LNCAP (cell line): ENCODE measurements around the gene CATSPERZ.

Experiments
- TF ChIP-seq, protein P1 (sequence below): fragments of 450-650 bp; IDR thresholded peaks from 2 replicates; pipeline ENCODE4 v1.5.1; 2017; ENCODE audit warnings: mild to moderate bottlenecking

Gene CATSPERZ

GRCh38 chr11:64289002-64289564 is 11.1 kb upstream of the CATSPERZ start:
- TF ChIP-seq, protein P1, sequence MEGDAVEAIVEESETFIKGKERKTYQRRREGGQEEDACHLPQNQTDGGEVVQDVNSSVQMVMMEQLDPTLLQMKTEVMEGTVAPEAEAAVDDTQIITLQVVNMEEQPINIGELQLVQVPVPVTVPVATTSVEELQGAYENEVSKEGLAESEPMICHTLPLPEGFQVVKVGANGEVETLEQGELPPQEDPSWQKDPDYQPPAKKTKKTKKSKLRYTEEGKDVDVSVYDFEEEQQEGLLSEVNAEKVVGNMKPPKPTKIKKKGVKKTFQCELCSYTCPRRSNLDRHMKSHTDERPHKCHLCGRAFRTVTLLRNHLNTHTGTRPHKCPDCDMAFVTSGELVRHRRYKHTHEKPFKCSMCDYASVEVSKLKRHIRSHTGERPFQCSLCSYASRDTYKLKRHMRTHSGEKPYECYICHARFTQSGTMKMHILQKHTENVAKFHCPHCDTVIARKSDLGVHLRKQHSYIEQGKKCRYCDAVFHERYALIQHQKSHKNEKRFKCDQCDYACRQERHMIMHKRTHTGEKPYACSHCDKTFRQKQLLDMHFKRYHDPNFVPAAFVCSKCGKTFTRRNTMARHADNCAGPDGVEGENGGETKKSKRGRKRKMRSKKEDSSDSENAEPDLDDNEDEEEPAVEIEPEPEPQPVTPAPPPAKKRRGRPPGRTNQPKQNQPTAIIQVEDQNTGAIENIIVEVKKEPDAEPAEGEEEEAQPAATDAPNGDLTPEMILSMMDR = no peak

DNA sequence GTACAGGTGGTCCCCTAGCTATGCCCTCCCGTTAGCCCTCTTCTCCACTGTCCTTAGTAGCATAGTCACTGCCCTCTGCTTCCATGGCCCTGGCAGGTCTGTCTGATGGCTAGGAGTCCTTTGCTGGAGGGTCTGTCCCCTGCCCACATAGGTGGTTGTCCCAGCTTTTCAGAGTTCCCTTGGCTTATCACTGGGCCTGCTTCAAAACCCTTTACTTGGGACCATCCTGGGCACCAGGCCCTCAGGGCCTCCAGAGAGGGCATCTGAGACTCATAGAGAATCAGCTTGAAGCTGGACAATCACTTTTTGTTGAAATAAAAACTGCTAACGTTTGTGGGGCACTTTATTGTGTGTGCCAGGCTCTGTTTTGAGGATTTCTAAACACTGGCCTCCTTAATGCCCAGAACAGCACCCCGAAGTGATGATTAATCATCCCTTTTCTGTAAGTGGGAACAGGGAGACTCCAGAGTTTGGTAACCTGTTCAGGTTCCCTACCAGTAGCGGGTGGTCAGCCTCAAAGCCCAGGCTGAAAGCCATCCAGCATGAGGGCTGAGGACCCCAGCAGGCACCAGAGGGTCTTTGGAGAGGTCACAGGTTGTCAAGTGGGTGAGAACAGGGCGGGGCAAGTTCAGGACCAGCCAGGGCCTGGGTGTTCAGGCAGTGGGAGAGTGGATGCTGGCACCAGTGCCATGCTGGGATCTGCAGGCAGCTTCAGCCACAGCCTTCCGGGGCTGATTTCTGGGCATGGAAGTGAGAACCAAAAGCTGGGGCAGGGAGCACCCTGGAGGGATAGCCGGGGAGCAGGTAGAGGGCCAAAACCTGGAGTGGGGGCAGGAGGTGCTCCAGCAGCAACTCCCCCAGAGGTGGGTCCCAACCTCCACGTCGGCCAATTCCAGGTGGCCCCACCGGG is 9.6 kb upstream of the CATSPERZ start:
- TF ChIP-seq, protein P1 = no peak

GRCh38 chr11:64291262-64291751 is 8.9 kb upstream of the CATSPERZ start, which contains the start of gene KCNK4:
KCNK4 (plus strand) TSS chr11:64291302; CDS start chr11:64293019, 1,717 bp downstream.
- TF ChIP-seq, protein P1 = no peak

DNA sequence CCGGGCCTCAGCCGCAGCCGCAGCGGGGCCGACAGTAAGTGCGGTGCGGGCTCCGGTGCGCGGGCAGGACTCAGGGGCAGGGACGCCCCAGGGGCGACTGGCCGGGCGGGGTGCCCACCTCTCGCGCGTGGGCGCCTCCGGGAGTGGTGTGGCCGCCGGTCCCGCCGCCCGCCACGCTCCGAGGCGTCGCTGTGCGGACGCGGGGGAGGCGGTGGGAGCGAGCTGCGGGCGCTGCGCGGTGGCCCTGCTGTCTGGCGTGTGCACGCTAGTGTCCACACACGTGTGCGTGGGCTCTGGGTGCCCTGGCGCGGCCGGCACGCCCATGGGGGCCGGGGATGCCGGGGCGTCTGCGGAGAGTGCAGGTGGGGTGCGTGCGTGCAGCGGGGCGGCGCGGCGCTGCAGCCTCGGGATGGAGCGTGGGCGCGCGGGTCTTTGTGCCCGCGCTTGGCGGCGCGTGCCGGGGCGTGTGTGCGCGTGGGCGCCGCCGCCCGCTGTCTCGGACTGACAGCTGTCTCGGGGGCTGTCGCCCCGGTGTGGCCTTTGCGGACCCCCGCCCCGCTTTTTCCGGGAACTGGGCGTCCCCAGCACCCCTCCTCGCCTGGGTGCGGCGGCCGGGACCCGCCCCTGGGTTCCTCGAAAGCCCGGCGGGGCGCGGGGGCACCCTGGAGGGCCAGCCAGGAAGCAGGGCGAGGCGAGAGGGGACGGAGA is 8.3 kb upstream of the CATSPERZ start:
- TF ChIP-seq, protein P1 = no peak

DNA sequence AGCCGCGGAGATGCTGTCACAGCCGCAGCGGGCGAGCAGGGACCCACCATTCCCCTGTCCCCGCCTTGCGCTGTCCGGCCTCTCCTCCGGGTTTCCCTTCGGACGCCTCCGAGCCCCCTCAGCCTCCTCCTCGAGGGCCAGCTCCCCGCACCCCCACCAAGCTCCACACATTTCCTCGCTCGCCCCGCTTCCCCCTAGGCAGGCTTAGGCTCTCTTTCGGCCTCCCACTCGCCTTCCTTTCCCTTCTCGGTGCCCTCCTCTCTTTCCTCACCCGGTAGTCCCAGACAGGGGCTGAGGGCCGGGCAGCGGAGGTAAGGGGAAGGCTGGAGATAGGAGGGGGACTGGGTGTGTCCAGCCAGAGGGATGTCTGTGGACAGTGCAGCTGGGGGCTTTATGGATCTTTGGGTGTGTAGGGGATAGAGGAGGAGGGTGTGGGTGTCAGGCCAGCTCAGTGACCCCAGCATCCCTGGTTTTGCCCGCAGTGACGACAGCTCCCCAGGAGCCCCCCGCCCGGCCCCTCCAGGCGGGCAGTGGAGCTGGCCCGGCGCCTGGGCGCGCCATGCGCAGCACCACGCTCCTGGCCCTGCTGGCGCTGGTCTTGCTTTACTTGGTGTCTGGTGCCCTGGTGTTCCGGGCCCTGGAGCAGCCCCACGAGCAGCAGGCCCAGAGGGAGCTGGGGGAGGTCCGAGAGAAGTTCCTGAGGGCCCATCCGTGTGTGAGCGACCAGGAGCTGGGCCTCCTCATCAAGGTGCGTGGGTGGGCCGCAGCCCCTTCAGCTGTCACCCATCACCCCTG is 7.5 kb upstream of the CATSPERZ start:
- TF ChIP-seq, protein P1 = no peak

DNA sequence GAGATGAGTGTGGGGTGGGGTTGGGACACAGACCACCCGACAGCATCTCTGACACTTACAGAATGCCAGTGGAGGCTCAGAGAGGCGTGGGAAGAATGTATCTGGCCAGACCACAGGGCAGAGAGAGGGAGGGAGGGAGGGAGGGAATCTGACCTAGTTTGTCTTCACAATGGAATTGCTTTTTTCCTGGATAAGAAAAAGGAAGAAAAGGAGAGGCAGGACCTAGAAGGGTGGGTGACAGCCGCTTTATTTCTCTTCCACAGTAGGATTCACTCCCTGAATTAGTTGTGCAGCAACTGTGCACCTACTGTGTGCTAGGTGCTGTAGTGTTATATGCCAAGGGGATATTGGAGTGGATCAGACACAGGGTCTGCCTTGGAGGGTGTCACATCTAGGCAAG is 5.4 kb upstream of the CATSPERZ start:
- TF ChIP-seq, protein P1 = no peak

DNA sequence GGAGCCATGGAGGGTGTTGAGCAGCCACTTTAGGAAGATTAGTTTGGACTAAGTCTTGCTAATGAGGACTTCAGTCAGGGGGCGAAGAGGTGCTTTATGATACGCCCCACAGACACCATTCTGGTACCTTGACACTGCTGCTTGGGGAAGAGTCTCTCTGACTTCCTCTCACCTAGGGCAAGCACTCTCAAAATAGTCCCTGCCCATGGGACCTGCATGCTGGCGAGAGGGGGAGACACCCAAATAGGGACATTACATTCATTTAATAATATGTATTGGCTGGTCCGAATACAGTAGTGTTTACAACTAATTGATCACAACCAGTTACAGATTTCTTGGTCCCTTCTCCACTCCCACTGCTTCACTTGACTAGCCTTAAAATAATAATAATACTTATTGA is 4.4 kb upstream of the CATSPERZ start:
- TF ChIP-seq, protein P1 = no peak
